Hepatocyte (in vitro differentiated cells): ENCODE results near the gene GARIN5B.

Experiments used
- EZH2phosphoT487 ChIP-seq: fragments of 200-600 bp; sonication (generic); IDR thresholded peaks from one replicate; pipeline ENCODE4 v1.6.1; 2018; ENCODE audit warnings: antibody characterized with exemption, mild to moderate bottlenecking, low read depth, moderate library complexity; ENCODE audit not compliant: unreplicated experiment, severe bottlenecking
- TF ChIP-seq, protein P1 (sequence below): fragments of 200-600 bp; sonication (generic); IDR thresholded peaks from 2 replicates; pipeline ENCODE4 v1.5.1; 2016; ENCODE audit warnings: antibody characterized with exemption, mild to moderate bottlenecking; ENCODE audit not compliant: poor library complexity

DNA sequence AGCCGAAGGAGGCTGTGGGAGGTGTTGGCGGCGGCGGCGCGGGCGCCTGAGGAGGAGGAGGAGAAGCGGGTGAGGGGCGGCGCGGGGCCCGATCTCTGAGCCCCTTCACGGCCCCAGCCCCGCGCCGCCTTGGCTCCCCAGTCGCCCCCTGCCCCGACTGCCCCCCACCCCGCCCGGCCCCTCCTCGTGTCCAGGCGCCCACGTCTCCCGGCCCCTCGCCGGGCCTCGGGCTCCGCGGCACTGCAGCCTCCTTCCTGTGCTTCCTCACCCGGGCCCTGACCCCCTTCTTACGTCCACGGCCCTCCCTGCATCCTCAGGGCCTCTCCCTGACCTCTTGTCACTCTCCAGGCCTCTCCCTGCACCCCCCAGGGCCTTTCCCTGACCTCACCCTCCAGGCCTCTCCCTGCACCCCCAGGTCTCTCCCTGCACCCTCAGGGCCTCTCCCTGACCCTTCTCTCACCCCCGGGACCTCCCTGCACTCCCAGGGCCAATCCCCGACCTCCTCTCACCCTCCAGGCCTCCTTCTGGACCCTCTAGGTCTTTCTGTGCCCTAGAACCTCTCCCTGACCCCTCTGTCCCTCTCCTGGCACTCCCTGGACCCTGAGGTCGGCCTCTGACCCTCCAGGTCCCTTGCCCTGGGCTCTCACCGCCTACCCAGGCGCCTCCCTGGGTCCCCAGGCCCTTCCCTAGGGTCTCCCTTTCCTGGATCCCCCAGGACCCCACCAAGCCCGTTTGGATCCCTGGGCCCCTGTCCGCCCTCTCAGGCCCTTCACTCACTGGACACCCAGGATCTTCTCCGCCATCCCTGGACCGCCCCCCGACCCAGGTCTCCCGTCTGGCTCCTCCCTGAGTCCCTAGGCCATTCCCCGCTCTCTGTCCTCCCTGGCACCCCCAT is 22.9 kb downstream of the GARIN5B start:
- no peak for TF ChIP-seq EZH2phosphoT487
- TF ChIP-seq, protein P1, sequence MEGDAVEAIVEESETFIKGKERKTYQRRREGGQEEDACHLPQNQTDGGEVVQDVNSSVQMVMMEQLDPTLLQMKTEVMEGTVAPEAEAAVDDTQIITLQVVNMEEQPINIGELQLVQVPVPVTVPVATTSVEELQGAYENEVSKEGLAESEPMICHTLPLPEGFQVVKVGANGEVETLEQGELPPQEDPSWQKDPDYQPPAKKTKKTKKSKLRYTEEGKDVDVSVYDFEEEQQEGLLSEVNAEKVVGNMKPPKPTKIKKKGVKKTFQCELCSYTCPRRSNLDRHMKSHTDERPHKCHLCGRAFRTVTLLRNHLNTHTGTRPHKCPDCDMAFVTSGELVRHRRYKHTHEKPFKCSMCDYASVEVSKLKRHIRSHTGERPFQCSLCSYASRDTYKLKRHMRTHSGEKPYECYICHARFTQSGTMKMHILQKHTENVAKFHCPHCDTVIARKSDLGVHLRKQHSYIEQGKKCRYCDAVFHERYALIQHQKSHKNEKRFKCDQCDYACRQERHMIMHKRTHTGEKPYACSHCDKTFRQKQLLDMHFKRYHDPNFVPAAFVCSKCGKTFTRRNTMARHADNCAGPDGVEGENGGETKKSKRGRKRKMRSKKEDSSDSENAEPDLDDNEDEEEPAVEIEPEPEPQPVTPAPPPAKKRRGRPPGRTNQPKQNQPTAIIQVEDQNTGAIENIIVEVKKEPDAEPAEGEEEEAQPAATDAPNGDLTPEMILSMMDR = no peak
